Mesenchymal stem cell (in vitro differentiated cells and primary cell): Measurements from ENCODE around the gene UBE2I.
"Not testable (repeated sequence)": the region's sequence is repeated elsewhere in the genome, so short reads cannot be mapped to it uniquely, and the experiment has no call there.

Experiments used
- DNase-seq: peaks from one replicate; pipeline ENCODE4 v3.0.0-alpha.2; 2013
- H2AFZ ChIP-seq: one replicate; pipeline ENCODE4 v1.6.1; 2013; ENCODE audit warnings: low read depth, mild to moderate bottlenecking, control low read depth, inconsistent platforms, low read length, moderate library complexity
- H2AK5ac ChIP-seq: 2 replicates; pipeline ENCODE4 v1.6.1; 2013; ENCODE audit warnings: low read length, moderate library complexity, mild to moderate bottlenecking, inconsistent platforms; ENCODE audit not compliant: severe bottlenecking
- H2BK120ac ChIP-seq: one replicate; pipeline ENCODE4 v1.6.1; 2013; ENCODE audit warnings: low read depth, mild to moderate bottlenecking, inconsistent platforms, low read length, moderate library complexity
- H2BK12ac ChIP-seq, 2 experiments: one replicate each; pipeline ENCODE4 v1.6.1; 2013; ENCODE audit warnings: inconsistent platforms in 2 of 2, low read length in 2 of 2, mild to moderate bottlenecking in 2 of 2, moderate library complexity in 2 of 2, control low read depth in 1 of 2
- H2BK15ac ChIP-seq: one replicate; pipeline ENCODE4 v1.6.1; 2013; ENCODE audit warnings: mild to moderate bottlenecking, low read depth, inconsistent platforms; ENCODE audit not compliant: poor library complexity, severe bottlenecking
- H2BK5ac ChIP-seq: 2 replicates; pipeline ENCODE4 v1.6.1; 2013; ENCODE audit warnings: low read depth, mild to moderate bottlenecking, low read length, control low read depth, inconsistent platforms; ENCODE audit not compliant: poor library complexity, severe bottlenecking
- H3K14ac ChIP-seq, 2 experiments: one replicate each; pipeline ENCODE4 v1.6.1; 2013; ENCODE audit warnings: inconsistent platforms in 2 of 2, low read length in 2 of 2, control low read depth in 1 of 2, mild to moderate bottlenecking in 1 of 2, moderate library complexity in 1 of 2
- H3K18ac ChIP-seq, 2 experiments: one replicate each; pipeline ENCODE4 v1.6.1; 2013; ENCODE audit warnings: inconsistent platforms in 2 of 2, low read length in 2 of 2, control low read depth in 1 of 2, low read depth in 1 of 2, mild to moderate bottlenecking in 1 of 2
- H3K23ac ChIP-seq, 2 experiments: one replicate each; pipeline ENCODE4 v1.6.1; 2013; ENCODE audit warnings: inconsistent platforms in 2 of 2, low read length in 2 of 2, mild to moderate bottlenecking in 2 of 2, moderate library complexity in 2 of 2, control low read depth in 1 of 2
- H3K27ac ChIP-seq: 2 replicates; pipeline ENCODE4 v1.5.1; 2013; ENCODE audit warnings: mild to moderate bottlenecking, moderate library complexity, low read length, control low read depth, inconsistent platforms; ENCODE audit not compliant: poor library complexity, severe bottlenecking
- H3K27me3 ChIP-seq, 2 experiments: 2 replicates each; pipeline versions ENCODE4 v1.6.1 to v1.7.0; 2013; ENCODE audit warnings: low read length in 2 of 2, mild to moderate bottlenecking in 2 of 2, moderate library complexity in 2 of 2, control low read depth in 1 of 2, inconsistent platforms in 1 of 2; ENCODE audit not compliant: control insufficient read depth in 1 of 2, insufficient read depth in 1 of 2
- H3K36me3 ChIP-seq, 2 experiments: 2 replicates each; pipeline versions ENCODE4 v1.6.1 to v1.7.0; 2013; ENCODE audit warnings: low read length in 2 of 2, control low read depth in 1 of 2, inconsistent platforms in 1 of 2, low read depth in 1 of 2, mild to moderate bottlenecking in 1 of 2; ENCODE audit not compliant: insufficient read depth in 2 of 2, control insufficient read depth in 1 of 2
- H3K4ac ChIP-seq, 2 experiments: one replicate each; pipeline ENCODE4 v1.6.1; 2013; ENCODE audit warnings: inconsistent platforms in 2 of 2, low read length in 2 of 2, mild to moderate bottlenecking in 2 of 2, moderate library complexity in 2 of 2, control low read depth in 1 of 2, low read depth in 1 of 2
- H3K4me1 ChIP-seq: 2 replicates; pipeline ENCODE4 v1.6.1; 2013; ENCODE audit warnings: low read depth, low read length, control low read depth; ENCODE audit not compliant: control insufficient read depth, insufficient read depth
- H3K4me2 ChIP-seq: 2 replicates; pipeline ENCODE4 v1.6.1; 2013; ENCODE audit warnings: low read length, mild to moderate bottlenecking, inconsistent platforms; ENCODE audit not compliant: poor library complexity, severe bottlenecking
- H3K4me3 ChIP-seq, 2 experiments: 2 replicates each; pipeline versions ENCODE4 v1.5.1 to v1.7.0; 2013; ENCODE audit warnings: low read length in 2 of 2, mild to moderate bottlenecking in 2 of 2, control low read depth in 1 of 2, low read depth in 1 of 2; ENCODE audit not compliant: insufficient read depth in 1 of 2
- H3K79me1 ChIP-seq: replicated peaks from 2 replicates; pipeline ENCODE4 v1.6.1; 2013; ENCODE audit warnings: mild to moderate bottlenecking, control low read depth, low read length, inconsistent platforms; ENCODE audit not compliant: poor library complexity, severe bottlenecking
- H3K9ac ChIP-seq: 2 replicates; pipeline ENCODE4 v1.7.0; 2013; ENCODE audit warnings: mild to moderate bottlenecking, low read length, moderate library complexity
- H3K9me3 ChIP-seq: 2 replicates; pipeline ENCODE4 v1.7.0; 2013; ENCODE audit warnings: mild to moderate bottlenecking, low read length; ENCODE audit not compliant: control insufficient read depth
- H4K8ac ChIP-seq: one replicate; pipeline ENCODE4 v1.6.1; 2013; ENCODE audit warnings: inconsistent platforms, mild to moderate bottlenecking, low read length, moderate library complexity
- H4K91ac ChIP-seq: one replicate; pipeline ENCODE4 v1.6.1; 2013; ENCODE audit warnings: mild to moderate bottlenecking, low read length, inconsistent platforms
- WGBS: methylation state at CpG from one replicate; pipeline ENCODE4 v1.1.7; 2013; ENCODE audit warnings: mixed read lengths; 5-methylcytosine and 5-hydroxymethylcytosine counted together

UBE2I gene

DNA sequence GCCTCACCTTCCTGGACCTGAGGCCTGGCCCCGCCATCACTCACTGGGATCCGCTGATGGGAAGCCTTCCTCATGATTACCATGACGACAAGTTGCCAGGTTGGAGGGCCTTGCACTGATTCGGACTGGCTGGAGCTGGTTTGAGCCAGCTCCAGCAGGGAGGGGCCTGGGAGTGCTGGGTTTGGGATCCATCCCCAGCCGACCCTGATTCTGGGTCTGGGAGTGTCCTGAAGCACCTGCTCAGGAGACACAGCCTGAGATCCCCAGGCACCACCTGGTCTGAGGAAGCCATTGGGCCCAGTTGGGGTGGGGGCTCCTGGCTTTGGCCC is 18.1 kb downstream of the UBE2I start:
- Histone ChIP-seq H2BK120ac (no peak overlapping the region), H4K8ac (no peak overlapping the region), H3K14ac (no peak overlapping the region), H4K91ac (no peak overlapping the region), H3K18ac (no peak overlapping the region), H3K4me2 (no peak overlapping the region), H2BK15ac (no peak overlapping the region), H3K27ac (no peak overlapping the region), H3K4me3 (no peak overlapping the region), H3K4ac (no peak overlapping the region), H3K27me3 (peaks cover 22 to 25% of the 10 kb centered on the region in 2 experiments), H2BK5ac (no peak overlapping the region), H3K4me1 (peaks cover 16% of the 10 kb centered on the region), H3K23ac (no peak overlapping the region), H3K79me1 (peaks cover 19% of the 10 kb centered on the region), H3K36me3 (peaks cover 29 to 48% of the 10 kb centered on the region in 2 experiments), H2BK12ac (no peak overlapping the region), H3K9me3 (no peaks in the 10 kb centered on the region), H3K9ac (no peak overlapping the region), H2AFZ (no peak overlapping the region), H2AK5ac (no peak overlapping the region)
- DNase-seq = no peak
- WGBS = 85% methylated on average over 5 of the region's 5 CpGs

DNA sequence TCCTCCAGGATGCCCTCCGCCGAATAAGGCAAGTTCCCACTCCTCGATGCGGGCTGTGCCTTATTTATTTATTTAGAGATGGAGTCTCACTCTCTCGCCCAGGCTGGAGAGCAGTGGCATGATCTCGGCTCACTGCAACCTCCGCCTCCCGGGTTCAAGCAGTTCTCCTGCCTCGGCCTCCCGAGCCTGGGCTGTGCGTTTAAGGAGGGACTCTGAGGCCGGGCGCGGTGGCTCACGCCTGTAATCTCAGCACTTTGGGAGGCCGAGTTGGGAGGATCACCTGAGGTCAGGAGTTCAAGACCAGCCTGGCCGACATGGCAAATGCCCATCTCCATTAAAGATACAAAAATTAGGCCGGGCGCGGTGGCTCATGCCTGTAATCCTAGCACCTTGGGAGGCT is 18.7 kb downstream of the UBE2I start:
- H3K4me2 ChIP-seq, H3K9ac ChIP-seq, H3K14ac ChIP-seq, H4K8ac ChIP-seq, H2AK5ac ChIP-seq, H3K4me3 ChIP-seq, H2BK5ac ChIP-seq, H3K9me3 ChIP-seq, H4K91ac ChIP-seq, H3K18ac ChIP-seq, H2BK120ac ChIP-seq, H2AFZ ChIP-seq, DNase-seq, H3K23ac ChIP-seq, H2BK12ac ChIP-seq, H3K27ac ChIP-seq, H2BK15ac ChIP-seq, H3K4ac ChIP-seq: not testable (repeated sequence)
- Histone ChIP-seq H3K36me3 (peaks cover 28 to 45% of the 10 kb centered on the region in 2 experiments), H3K27me3 (peaks cover 28 to 30% of the 10 kb centered on the region in 2 experiments), H3K79me1 (peaks cover 19% of the 10 kb centered on the region), H3K4me1 (peaks cover 20% of the 10 kb centered on the region)
- 93% methylated on average over 20 of the region's 20 CpGs for WGBS

- Histone ChIP-seq H3K36me3 (peaks cover 20 to 36% of the 10 kb centered on the region in 2 experiments), H3K79me1 (peaks cover 12% of the 10 kb centered on the region), H3K4me1 (peaks cover 27% of the 10 kb centered on the region), H3K27me3 (peaks cover 33% of the 10 kb centered on the region in 2 experiments)
- H3K9ac ChIP-seq, H3K27ac ChIP-seq, H2AK5ac ChIP-seq, H3K14ac ChIP-seq, DNase-seq, H2AFZ ChIP-seq, H3K23ac ChIP-seq, H4K8ac ChIP-seq, H2BK120ac ChIP-seq, H3K4ac ChIP-seq, H3K4me3 ChIP-seq, H3K4me2 ChIP-seq, H4K91ac ChIP-seq, H2BK5ac ChIP-seq, H2BK15ac ChIP-seq, H3K18ac ChIP-seq, H2BK12ac ChIP-seq, H3K9me3 ChIP-seq: not testable (repeated sequence)
- WGBS = 95% methylated on average over 10 of the region's 10 CpGs
Observed at GRCh38 chr16:1328961-1329360, 19.5 kb downstream of the UBE2I start.

- no peak overlapping the region for H3K23ac ChIP-seq
- H2BK5ac ChIP-seq = no peak overlapping the region
- no peak overlapping the region for H3K4me2 ChIP-seq
- no peak for DNase-seq
- H2AFZ ChIP-seq = no peak overlapping the region
- H3K14ac ChIP-seq = no peak overlapping the region
- H3K4ac ChIP-seq = no peak overlapping the region
- peaks cover 6% of the 10 kb centered on the region for H3K79me1 ChIP-seq
- H4K8ac ChIP-seq = no peak overlapping the region
- H3K4me3 ChIP-seq = no peak overlapping the region
- peaks cover 6 to 22% of the 10 kb centered on the region in 2 experiments for H3K36me3 ChIP-seq
- WGBS = 75% methylated on average over 17 of the region's 17 CpGs
- H3K27me3 ChIP-seq = peaks cover 46 to 47% of the 10 kb centered on the region in 2 experiments
- H3K9ac ChIP-seq = no peak overlapping the region
- H2BK120ac ChIP-seq = peak overlapping the region; percentile 86
- H4K91ac ChIP-seq = peak overlapping the region; percentile 57
- H2BK15ac ChIP-seq = no peak overlapping the region
- H3K27ac ChIP-seq = no peak overlapping the region
- H3K9me3 ChIP-seq = no peaks in the 10 kb centered on the region
- no peak overlapping the region for H3K18ac ChIP-seq
- H2BK12ac ChIP-seq = peak overlapping the region in 1 of 2 experiments; percentile 45
- no peak overlapping the region for H2AK5ac ChIP-seq
- H3K4me1 ChIP-seq = peaks cover 27% of the 10 kb centered on the region
Observed at GRCh38 chr16:1330260-1330914, 21.0 kb downstream of the UBE2I start.
